Liver (tissue), 9 donors: ENCODE data around the gene PALD1. TPM values are rescaled to one million over a fixed set of nuclear protein-coding genes. Genes with fewer than 3 reads are reported as not detected.

Experiments
- DNase-seq: peaks from one replicate; pipeline ENCODE4 v3.0.0-alpha.2; 2017; ENCODE audit warnings: low spot score
- H3K27ac ChIP-seq, 2 donors: one replicate each; pipeline ENCODE4 v1.7.0; 2013; ENCODE audit warnings: inconsistent platforms in 2 of 2, low read length in 2 of 2, control low read depth in 1 of 2, low read depth in 1 of 2, mild to moderate bottlenecking in 1 of 2
- H3K27me3 ChIP-seq, 4 donors: one replicate each; pipeline versions ENCODE4 v1.6.1 to v1.7.0; 2013; ENCODE audit warnings: low read length in 3 of 4, inconsistent platforms in 1 of 4, mild to moderate bottlenecking in 1 of 4, moderate library complexity in 1 of 4; ENCODE audit not compliant: control insufficient read depth in 4 of 4, insufficient read depth in 4 of 4
- H3K36me3 ChIP-seq, 4 donors: one replicate each; pipeline versions ENCODE4 v1.6.1 to v1.7.0; 2013; ENCODE audit warnings: low read length in 3 of 4, mild to moderate bottlenecking in 3 of 4, low read depth in 1 of 4, moderate library complexity in 1 of 4; ENCODE audit not compliant: control insufficient read depth in 4 of 4, insufficient read depth in 3 of 4
- H3K4me1 ChIP-seq, 4 donors: one replicate each; pipeline versions ENCODE4 v1.6.1 to v1.7.0; 2013; ENCODE audit warnings: low read length in 3 of 4, mild to moderate bottlenecking in 3 of 4, moderate library complexity in 1 of 4; ENCODE audit not compliant: control insufficient read depth in 4 of 4, insufficient read depth in 4 of 4
- H3K4me3 ChIP-seq, 3 donors: one replicate each; pipeline versions ENCODE4 v1.6.1 to v1.7.0; 2013; ENCODE audit warnings: low read length in 3 of 3, control low read depth in 1 of 3, low read depth in 1 of 3, mild to moderate bottlenecking in 1 of 3
- H3K9ac ChIP-seq, 2 donors: one replicate each; pipeline ENCODE4 v1.7.0; 2013; ENCODE audit warnings: low read length in 2 of 2, mild to moderate bottlenecking in 2 of 2, moderate library complexity in 2 of 2, control low read depth in 1 of 2, low read depth in 1 of 2
- H3K9me3 ChIP-seq, 4 donors: one replicate each; pipeline versions ENCODE4 v1.6.1 to v1.7.0; 2013; ENCODE audit warnings: low read length in 3 of 4; ENCODE audit not compliant: control insufficient read depth in 4 of 4
- EGR1 ChIP-seq, 2 donors: IDR thresholded peaks; 2 replicates each; pipeline ENCODE4 v1.6.1; 2016 to 2018; ENCODE audit warnings: antibody characterized with exemption in 2 of 2, low read depth in 2 of 2
- FOXA1 ChIP-seq: IDR thresholded peaks from 2 replicates; pipeline ENCODE4 v1.6.1; 2016; ENCODE audit warnings: antibody characterized with exemption
- FOXA2 ChIP-seq: IDR thresholded peaks from 2 replicates; pipeline ENCODE4 v1.6.1; 2016; ENCODE audit warnings: antibody characterized with exemption
- HNF4A ChIP-seq, 2 donors: conservative IDR thresholded peaks; 2 replicates each; pipeline ENCODE4 v1.6.1; 2016; ENCODE audit warnings: antibody characterized with exemption in 2 of 2, mild to moderate bottlenecking in 2 of 2
- JUND ChIP-seq, 2 donors: IDR thresholded peaks; 2 replicates each; pipeline ENCODE4 v1.6.1; 2016; ENCODE audit warnings: antibody characterized with exemption in 2 of 2
- NR2F2 ChIP-seq: IDR thresholded peaks from 2 replicates; pipeline ENCODE4 v1.6.1; 2016; ENCODE audit warnings: antibody characterized with exemption
- RAD21 ChIP-seq, 2 donors: IDR thresholded peaks; 2 replicates each; pipeline ENCODE4 v1.6.1; 2016; ENCODE audit warnings: antibody characterized with exemption in 2 of 2, mild to moderate bottlenecking in 2 of 2
- REST ChIP-seq: IDR thresholded peaks from 2 replicates; pipeline ENCODE4 v1.6.1; 2016; ENCODE audit warnings: antibody characterized with exemption, mild to moderate bottlenecking
- RXRA ChIP-seq, 2 donors: IDR thresholded peaks; 2 replicates each; pipeline ENCODE4 v1.6.1; 2017 to 2018; ENCODE audit warnings: antibody characterized with exemption in 2 of 2, mild to moderate bottlenecking in 1 of 2
- SP1 ChIP-seq: IDR thresholded peaks from 2 replicates; pipeline ENCODE4 v1.6.1; 2018; ENCODE audit warnings: antibody characterized with exemption, mild to moderate bottlenecking
- TAF1 ChIP-seq: conservative IDR thresholded peaks from 2 replicates; pipeline ENCODE4 v1.6.1; 2016; ENCODE audit warnings: antibody characterized with exemption, mild to moderate bottlenecking
- ZBTB33 ChIP-seq: IDR thresholded peaks from 2 replicates; pipeline ENCODE4 v1.6.1; 2016; ENCODE audit warnings: antibody characterized with exemption
- WGBS: extraction: QIAGEN DNeasy Blood & Tissue Kit; methylation state at CpG from one replicate; pipeline ENCODE4 v1.1.7; 2013; 5-methylcytosine and 5-hydroxymethylcytosine counted together
- polyA plus RNA-seq, 2 donors: library from polyadenylated mRNA; stranded (reverse) in 1 of 2; unstranded in 1 of 2; fragments of 200-250 nt in 1 of 2; fragments of >200 nt in 1 of 2; fragmentation: Nextera tagmentation in 1 of 2; extraction: Ambion mirVana in 1 of 2; gene quantifications; one replicate each; pipeline versions ENCODE4 v1.2.1 to v1.2.3, GENCODE V29; 2013 to 2015
- total RNA-seq, 2 donors: library from RNA; depleted of rRNA; stranded (reverse); fragments of >200 nt; gene quantifications; one replicate each; pipeline ENCODE4 v1.2.3, GENCODE V29; 2014
- TF ChIP-seq, protein P1 (sequence below): fragments of 150-350 bp; IDR thresholded peaks from 2 replicates; pipeline ENCODE4 v1.5.1; 2017; ENCODE audit warnings: improper control_type of control experiment, low read depth, low read length; ENCODE audit not compliant: missing input control
- donor health status: healthy.
- donor health status: healthy.
- donor health status: healthy.
- donor health status: healthy.
- donor health status: healthy.

The PALD1 gene
- total and polyA plus RNA-seq, 4 donors, result 0.72 to 4.2 (median 1.4) TPM

DNA sequence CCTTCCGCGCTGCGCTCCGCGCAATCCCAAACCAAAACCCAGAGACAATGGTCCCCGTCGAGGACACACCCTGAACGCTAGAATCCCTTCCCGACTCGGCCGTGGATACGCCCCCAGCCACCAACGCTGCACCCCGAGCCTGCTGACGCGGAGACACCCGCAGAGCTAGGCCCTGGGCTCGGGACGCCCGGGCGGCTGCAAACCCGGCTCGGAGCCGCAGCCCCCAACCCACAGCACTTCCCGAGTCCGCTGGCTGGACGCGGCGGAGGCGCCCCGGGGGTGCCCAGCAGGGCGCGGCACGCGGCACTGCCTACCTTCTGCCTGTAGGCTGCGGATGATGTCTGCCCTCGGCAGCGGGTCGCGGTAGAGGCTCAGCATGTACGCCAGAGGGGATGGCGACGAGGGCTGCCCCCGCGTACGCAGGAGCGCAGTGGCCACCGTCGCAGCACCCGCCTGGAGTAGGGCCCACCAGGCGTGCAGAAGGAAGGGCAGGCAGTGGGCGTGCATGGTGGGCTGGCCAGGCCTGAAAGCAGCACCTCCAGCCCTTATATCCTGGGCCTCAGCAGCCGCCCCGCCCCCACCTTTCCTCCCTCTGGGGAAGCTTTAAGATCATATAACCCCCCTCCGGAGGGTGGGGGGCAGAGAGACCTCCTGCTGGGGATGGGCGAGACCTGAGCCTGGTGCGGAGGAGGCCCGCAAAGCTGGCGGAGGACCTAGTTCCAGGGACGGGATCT lies 37.2 kb upstream of the PALD1 start, which contains the start of gene NODAL:
Gene NODAL, minus strand, starts transcription at position 521 of the 734 bp plus-strand sequence. Its CDS starts 14 bp downstream, at position 507.
- DNase-seq, result no peak
- Histone ChIP-seq H3K4me3 (peak within 1 kb of the TSS in 1 of 3 donors; percentile 15), H3K27me3 (peaks cover 3 to 7% (median 5%) of the 10 kb centered on the region in 4 donors), H3K4me1 (peaks cover 3 to 18% (median 16%) of the 10 kb centered on the region in 4 donors), H3K9ac (no peak within 1 kb of the TSS), H3K36me3 (no peaks in the 10 kb centered on the region), H3K9me3 (no peaks in the 10 kb centered on the region), H3K27ac (no peak within 1 kb of the TSS)
- TF ChIP-seq SP1, result no peak
- no peak for TF ChIP-seq TAF1
- no peak for TF ChIP-seq RXRA (IDR thresholded peaks at IDR 0.05)
- no peak for TF ChIP-seq FOXA2
- TF ChIP-seq ZBTB33, result no peak
- TF ChIP-seq, protein P1, sequence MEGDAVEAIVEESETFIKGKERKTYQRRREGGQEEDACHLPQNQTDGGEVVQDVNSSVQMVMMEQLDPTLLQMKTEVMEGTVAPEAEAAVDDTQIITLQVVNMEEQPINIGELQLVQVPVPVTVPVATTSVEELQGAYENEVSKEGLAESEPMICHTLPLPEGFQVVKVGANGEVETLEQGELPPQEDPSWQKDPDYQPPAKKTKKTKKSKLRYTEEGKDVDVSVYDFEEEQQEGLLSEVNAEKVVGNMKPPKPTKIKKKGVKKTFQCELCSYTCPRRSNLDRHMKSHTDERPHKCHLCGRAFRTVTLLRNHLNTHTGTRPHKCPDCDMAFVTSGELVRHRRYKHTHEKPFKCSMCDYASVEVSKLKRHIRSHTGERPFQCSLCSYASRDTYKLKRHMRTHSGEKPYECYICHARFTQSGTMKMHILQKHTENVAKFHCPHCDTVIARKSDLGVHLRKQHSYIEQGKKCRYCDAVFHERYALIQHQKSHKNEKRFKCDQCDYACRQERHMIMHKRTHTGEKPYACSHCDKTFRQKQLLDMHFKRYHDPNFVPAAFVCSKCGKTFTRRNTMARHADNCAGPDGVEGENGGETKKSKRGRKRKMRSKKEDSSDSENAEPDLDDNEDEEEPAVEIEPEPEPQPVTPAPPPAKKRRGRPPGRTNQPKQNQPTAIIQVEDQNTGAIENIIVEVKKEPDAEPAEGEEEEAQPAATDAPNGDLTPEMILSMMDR, result no peak
- TF ChIP-seq NR2F2, result no peak
- no peak for TF ChIP-seq JUND (IDR thresholded peaks at IDR 0.05)
- no peak for TF ChIP-seq EGR1 (IDR thresholded peaks at IDR 0.05; ENCODE audit: low read depth in 2 of 2)
- no peak for TF ChIP-seq RAD21 (IDR thresholded peaks at IDR 0.05)
- no peak for TF ChIP-seq HNF4A (conservative IDR thresholded peaks at IDR 0.05)
- no peak for TF ChIP-seq FOXA1
- 13% methylated on average over 60 of the region's 60 CpGs for WGBS

- no peak overlapping the region for H3K9ac ChIP-seq
These were observed 36.7 kb upstream of the PALD1 start for GRCh38 chr10:70441895-70442309.

More at GRCh38 chr10:70441895-70442309, 36.7 kb upstream of the PALD1 start:
- no peak for DNase-seq
- H3K27me3 ChIP-seq, result peaks cover 3 to 7% (median 5%) of the 10 kb centered on the region in 4 donors
- no peak overlapping the region for H3K4me3 ChIP-seq
- no peaks in the 10 kb centered on the region for H3K9me3 ChIP-seq
- 15% methylated on average over 12 of the region's 12 CpGs for WGBS
- TF ChIP-seq FOXA2, result no peak
- TF ChIP-seq, protein P1, result no peak
- no peak for TF ChIP-seq REST
- no peaks in the 10 kb centered on the region for H3K36me3 ChIP-seq
- no peak overlapping the region for H3K27ac ChIP-seq
- H3K4me1 ChIP-seq, result peaks cover 3 to 18% (median 16%) of the 10 kb centered on the region in 4 donors
